ENCODE measurements around the gene SLC22A4. TPM values are rescaled to one million over a fixed set of nuclear protein-coding genes. Genes with fewer than 3 reads are reported as not detected.

Gene SLC22A4
- polyA plus RNA-seq, 1 donor = 9.6 TPM

DNA sequence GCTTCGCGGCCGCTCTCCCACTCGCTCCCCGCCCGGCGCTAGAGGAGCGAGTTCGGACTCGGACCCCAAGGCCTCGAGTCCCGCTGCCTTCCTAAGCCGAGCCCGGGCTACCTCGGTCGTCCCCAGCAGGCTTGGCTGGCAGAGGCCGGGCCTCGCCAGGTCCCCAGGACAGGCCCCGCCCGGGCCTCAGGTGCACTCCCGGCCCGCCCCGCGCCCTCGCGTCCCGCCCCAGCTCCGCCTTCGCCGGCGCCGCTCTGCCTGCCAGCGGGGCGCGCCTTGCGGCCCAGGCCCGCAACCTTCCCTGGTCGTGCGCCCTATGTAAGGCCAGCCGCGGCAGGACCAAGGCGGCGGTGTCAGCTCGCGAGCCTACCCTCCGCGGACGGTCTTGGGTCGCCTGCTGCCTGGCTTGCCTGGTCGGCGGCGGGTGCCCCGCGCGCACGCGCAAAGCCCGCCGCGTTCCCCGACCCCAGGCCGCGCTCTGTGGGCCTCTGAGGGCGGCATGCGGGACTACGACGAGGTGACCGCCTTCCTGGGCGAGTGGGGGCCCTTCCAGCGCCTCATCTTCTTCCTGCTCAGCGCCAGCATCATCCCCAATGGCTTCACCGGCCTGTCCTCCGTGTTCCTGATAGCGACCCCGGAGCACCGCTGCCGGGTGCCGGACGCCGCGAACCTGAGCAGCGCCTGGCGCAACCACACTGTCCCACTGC lies 75.4 kb downstream of the SLC22A4 start, which contains the start of gene SLC22A5:
Gene SLC22A5 (plus strand): TSS at position 237 of the 707 bp plus-strand sequence. CDS start 263 bp downstream, at position 500.
- peak within 1 kb of the TSS; percentile 76 for H3K27ac ChIP-seq (ENCODE audit: low read length)
- H3K27me3 ChIP-seq (ENCODE audit: control insufficient read depth, insufficient read depth, low read length) = no peaks in the 10 kb centered on the region
- H3K9me3 ChIP-seq (ENCODE audit: control insufficient read depth, low read depth, low read length) = peaks cover 4% of the 10 kb centered on the region
- no CpG with 5 or more reads among the region's 83 CpGs for WGBS (ENCODE audit: insufficient coverage, low lambda C conversion rate)
- DNase-seq = peak; percentile 79 to 95
- peak within 1 kb of the TSS; percentile 67 for H3K4me3 ChIP-seq (ENCODE audit: low read length)
- peaks cover 8% of the 10 kb centered on the region for H3K36me3 ChIP-seq (ENCODE audit: control insufficient read depth, insufficient read depth, low read length)
- H3K4me1 ChIP-seq (ENCODE audit: control insufficient read depth, insufficient read depth, low read length) = peaks cover 30% of the 10 kb centered on the region

DNA sequence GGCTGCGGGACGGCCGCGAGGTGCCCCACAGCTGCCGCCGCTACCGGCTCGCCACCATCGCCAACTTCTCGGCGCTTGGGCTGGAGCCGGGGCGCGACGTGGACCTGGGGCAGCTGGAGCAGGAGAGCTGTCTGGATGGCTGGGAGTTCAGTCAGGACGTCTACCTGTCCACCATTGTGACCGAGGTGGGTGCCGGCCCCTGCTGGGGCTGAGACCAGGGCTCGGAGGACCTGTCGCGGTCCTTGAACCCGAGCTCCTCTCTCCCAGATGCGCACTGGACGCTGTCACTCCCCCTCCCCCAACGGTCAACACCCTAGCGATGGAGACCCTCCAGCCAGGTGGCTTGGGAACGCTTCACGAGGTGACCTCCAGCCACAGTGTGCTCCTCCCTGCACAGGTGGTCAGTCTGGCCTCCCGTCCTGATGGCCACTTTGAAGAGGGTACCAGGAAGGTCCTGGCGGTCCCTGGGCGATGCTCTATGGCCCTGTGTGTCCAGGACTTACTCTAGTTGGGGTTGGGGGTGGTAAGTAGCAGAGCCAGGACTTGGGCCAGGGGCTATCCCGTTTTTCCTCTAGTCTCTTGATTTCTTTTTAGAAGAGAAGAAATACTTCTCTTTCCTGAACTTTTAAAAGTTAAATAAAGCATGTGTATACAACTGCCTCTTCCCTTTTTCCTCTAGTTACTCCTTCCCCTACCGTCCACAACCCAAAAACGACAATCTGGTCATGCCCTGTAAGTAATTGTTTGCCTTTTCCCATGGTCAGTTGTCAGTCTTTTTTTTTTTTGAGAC lies 76.2 kb downstream of the SLC22A4 start:
- Histone ChIP-seq H3K4me1 (ENCODE audit: control insufficient read depth, insufficient read depth, low read length) (peaks cover 28% of the 10 kb centered on the region), H3K27ac (ENCODE audit: low read length) (peak overlapping the region; percentile 76), H3K27me3 (ENCODE audit: control insufficient read depth, insufficient read depth, low read length) (no peaks in the 10 kb centered on the region), H3K9me3 (ENCODE audit: control insufficient read depth, low read depth, low read length) (no peaks in the 10 kb centered on the region), H3K4me3 (ENCODE audit: low read length) (peak overlapping the region; percentile 67), H3K36me3 (ENCODE audit: control insufficient read depth, insufficient read depth, low read length) (peaks cover 8% of the 10 kb centered on the region)
- DNase-seq = peak in 1 of 2 donors; percentile 25
- WGBS (ENCODE audit: insufficient coverage, low lambda C conversion rate) = 50% methylated on average over 1 of the region's 34 CpGs

DNA sequence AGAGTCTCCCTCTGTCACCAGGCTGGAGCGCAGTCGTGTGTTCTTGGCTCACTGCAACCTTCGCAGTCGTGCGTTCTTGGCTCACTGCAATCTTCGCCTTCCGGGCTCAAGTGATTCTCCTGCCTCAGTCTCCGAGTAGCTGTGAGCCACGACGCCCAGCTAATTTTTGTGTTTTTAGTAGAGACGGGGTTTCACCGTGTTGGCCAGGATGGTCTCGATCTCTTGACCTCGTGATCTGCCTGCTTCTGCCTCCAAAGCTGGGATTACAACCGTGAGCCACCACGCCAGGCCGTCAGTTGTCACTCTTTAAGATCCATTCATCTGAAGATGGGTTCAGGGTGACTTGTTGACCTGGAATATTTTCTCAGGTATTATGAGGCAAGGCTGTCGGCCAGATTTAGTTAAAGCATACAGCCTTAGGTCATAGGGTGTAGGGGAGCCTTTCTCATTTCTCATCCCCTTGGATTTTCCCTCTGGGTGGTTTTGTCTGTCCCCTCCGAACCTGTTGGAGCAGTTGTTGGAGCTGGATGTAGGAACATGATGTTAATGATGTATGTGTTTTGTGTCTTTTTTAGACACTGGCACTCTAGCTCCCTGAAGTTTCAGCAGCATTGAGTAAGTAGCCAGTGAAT lies 76.9 kb downstream of the SLC22A4 start:
- WGBS (ENCODE audit: insufficient coverage, low lambda C conversion rate) = 100% methylated on average over 1 of the region's 19 CpGs
- H3K27ac ChIP-seq (ENCODE audit: low read length) = peak overlapping the region; percentile 1
- DNase-seq = no peak

DNA sequence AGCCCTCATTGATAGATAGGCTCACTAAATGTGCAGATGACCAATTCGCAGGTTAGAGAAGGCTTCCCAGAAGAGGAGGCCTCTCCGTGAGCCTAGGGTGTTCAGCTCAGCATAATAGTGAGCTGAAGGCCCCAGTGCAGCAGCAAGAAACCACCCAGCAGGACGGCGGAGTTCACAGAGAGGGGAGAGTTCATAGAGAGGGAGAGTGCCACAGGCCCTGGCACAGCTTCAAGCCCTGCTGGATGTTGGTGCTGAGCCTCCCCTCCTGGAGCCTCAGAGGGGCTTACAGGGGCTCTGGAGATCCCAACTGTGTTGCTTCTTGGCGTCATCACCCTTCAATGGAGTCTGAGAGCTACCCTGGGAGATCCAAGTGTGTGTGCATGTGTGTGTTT lies 77.4 kb downstream of the SLC22A4 start:
- no peak for DNase-seq
- Histone ChIP-seq H3K4me1 (ENCODE audit: control insufficient read depth, insufficient read depth, low read length) (peaks cover 21% of the 10 kb centered on the region), H3K27ac (ENCODE audit: low read length) (peak overlapping the region; percentile 11), H3K4me3 (ENCODE audit: low read length) (peak overlapping the region; percentile 67), H3K27me3 (ENCODE audit: control insufficient read depth, insufficient read depth, low read length) (no peaks in the 10 kb centered on the region), H3K36me3 (ENCODE audit: control insufficient read depth, insufficient read depth, low read length) (peaks cover 10% of the 10 kb centered on the region), H3K9me3 (ENCODE audit: control insufficient read depth, low read depth, low read length) (no peaks in the 10 kb centered on the region)
- WGBS (ENCODE audit: insufficient coverage, low lambda C conversion rate) = no CpG with 5 or more reads among the region's 5 CpGs

More for the DNA sequence above, 76.9 kb downstream of the SLC22A4 start:
- no peaks in the 10 kb centered on the region for H3K9me3 ChIP-seq (ENCODE audit: control insufficient read depth, low read depth, low read length)
- H3K4me1 ChIP-seq (ENCODE audit: control insufficient read depth, insufficient read depth, low read length) = peaks cover 21% of the 10 kb centered on the region
- H3K36me3 ChIP-seq (ENCODE audit: control insufficient read depth, insufficient read depth, low read length) = peaks cover 11% of the 10 kb centered on the region
- H3K4me3 ChIP-seq (ENCODE audit: low read length) = peak overlapping the region; percentile 67
- H3K27me3 ChIP-seq (ENCODE audit: control insufficient read depth, insufficient read depth, low read length) = no peaks in the 10 kb centered on the region

DNA sequence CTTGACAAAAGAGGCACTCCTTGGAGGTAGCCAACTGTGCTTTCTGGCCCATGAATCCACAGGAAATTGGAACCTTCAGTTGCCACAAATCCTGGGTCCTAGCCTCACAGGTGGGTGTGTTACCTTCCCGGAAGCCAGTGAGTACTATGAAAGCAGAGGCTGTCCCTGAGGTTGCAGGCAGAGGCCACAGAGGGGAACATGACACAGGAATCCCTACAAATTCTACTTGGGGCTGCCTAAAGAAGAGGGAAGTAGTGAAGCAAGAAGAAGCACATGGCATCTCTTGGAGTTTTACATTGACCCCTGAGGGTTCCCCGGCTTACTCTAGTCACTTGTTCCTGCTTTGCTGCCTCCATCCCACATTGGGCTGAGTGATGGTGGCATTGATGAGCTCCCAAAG lies 77.9 kb downstream of the SLC22A4 start:
- Histone ChIP-seq H3K9me3 (ENCODE audit: control insufficient read depth, low read depth, low read length) (no peaks in the 10 kb centered on the region), H3K4me3 (ENCODE audit: low read length) (no peak overlapping the region), H3K27ac (ENCODE audit: low read length) (peak overlapping the region; percentile 11), H3K36me3 (ENCODE audit: control insufficient read depth, insufficient read depth, low read length) (peaks cover 10% of the 10 kb centered on the region), H3K4me1 (ENCODE audit: control insufficient read depth, insufficient read depth, low read length) (peaks cover 21% of the 10 kb centered on the region), H3K27me3 (ENCODE audit: control insufficient read depth, insufficient read depth, low read length) (no peaks in the 10 kb centered on the region)
- WGBS (ENCODE audit: insufficient coverage, low lambda C conversion rate) = no CpG with 5 or more reads among the region's 2 CpGs
- peak in 1 of 2 donors; percentile 24 for DNase-seq

DNA sequence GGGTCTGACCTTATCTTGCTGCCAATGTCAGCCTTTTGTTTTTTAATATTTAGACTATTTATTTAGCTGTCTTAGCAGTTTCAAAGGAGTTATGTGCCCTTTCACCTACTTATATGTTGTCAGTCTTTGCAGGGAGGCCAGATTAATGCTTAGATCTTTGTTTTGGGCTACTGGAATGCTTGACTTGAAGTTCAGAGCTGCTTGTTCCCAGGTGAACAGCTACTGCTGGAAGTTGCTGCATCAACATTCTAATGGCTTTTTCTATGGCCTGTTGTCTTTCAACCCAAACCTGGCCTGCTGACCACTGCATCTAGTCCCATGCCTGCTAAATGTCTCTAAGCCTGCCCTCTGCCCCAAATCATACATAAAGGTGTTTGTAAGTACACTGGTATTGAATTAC lies 78.3 kb downstream of the SLC22A4 start:
- peaks cover 21% of the 10 kb centered on the region for H3K4me1 ChIP-seq (ENCODE audit: control insufficient read depth, insufficient read depth, low read length)
- DNase-seq = no peak
- H3K9me3 ChIP-seq (ENCODE audit: control insufficient read depth, low read depth, low read length) = no peaks in the 10 kb centered on the region
- H3K36me3 ChIP-seq (ENCODE audit: control insufficient read depth, insufficient read depth, low read length) = peaks cover 10% of the 10 kb centered on the region
- H3K27me3 ChIP-seq (ENCODE audit: control insufficient read depth, insufficient read depth, low read length) = no peaks in the 10 kb centered on the region
- no peak overlapping the region for H3K27ac ChIP-seq (ENCODE audit: low read length)
- no peak overlapping the region for H3K4me3 ChIP-seq (ENCODE audit: low read length)

DNA sequence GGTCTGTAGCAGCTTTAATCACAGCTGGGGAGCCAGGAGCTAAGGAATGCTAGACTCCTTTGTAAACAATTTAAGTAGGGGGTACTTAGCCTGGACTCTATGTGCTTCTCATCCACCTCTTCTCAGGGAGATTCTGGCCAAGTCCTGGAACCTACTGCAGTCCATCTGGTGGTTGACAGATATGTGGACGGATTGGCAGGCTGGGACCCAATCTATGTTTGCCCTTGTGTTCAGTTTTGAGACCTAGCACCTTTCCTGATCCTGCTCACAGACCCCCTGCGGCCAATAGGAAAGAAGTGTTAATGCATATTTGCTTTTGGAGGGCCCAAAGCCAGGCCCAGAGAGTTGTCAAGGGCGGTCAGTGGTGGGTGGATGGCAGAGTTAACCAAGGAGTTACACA lies 81.8 kb downstream of the SLC22A4 start:
- Histone ChIP-seq H3K27me3 (ENCODE audit: control insufficient read depth, insufficient read depth, low read length) (no peaks in the 10 kb centered on the region), H3K4me1 (ENCODE audit: control insufficient read depth, insufficient read depth, low read length) (peaks cover 23% of the 10 kb centered on the region), H3K36me3 (ENCODE audit: control insufficient read depth, insufficient read depth, low read length) (peaks cover 27% of the 10 kb centered on the region), H3K27ac (ENCODE audit: low read length) (no peak overlapping the region), H3K4me3 (ENCODE audit: low read length) (no peak overlapping the region), H3K9me3 (ENCODE audit: control insufficient read depth, low read depth, low read length) (no peaks in the 10 kb centered on the region)
- no peak for DNase-seq
- WGBS (ENCODE audit: insufficient coverage, low lambda C conversion rate) = no CpG with 5 or more reads among the region's 3 CpGs

DNA sequence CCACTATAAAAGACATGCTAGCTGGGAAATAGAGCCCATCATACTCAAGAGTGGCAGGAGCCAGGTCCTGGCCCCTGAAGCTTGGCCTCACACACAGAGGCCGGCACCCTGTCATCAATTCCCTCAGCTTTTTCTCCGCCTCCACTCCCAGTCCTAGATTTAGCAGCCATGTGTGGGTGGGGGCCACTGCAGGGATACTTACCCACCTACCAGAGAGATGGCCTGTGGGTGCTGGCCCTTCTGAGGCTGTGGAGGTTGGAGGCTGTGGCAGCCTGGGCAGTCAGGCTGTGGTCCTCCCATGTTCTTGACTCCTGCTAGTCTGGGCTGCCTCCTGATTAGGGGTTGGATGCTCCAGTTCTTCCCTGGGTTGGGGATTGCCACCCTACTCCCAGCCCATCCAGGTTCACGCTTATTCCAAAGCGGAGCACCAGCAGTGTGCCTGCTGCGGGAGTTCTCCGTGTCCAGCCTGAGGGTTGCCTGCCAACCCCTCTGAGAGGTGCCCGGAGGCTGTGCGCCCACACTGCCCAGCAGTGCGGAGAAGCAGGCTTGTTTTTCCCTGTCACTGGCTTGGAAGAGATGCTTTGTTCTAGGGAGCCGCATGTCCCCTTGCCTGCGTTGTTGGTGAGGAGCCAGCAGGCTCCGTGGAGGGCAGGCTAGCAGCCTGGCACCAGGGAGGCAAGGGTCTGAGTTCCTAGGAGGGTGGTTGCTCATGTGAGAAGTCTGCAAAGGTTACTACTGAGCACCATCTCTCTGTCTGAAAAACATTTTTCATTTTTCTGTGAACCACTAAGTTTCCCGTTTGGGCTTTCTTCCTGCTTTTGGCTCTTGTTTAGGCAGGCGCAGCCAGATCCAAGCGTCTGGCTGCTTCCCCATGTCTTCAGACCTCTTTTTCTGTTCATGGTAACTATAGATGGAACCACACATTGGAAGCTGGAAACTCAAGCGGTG lies 82.8 kb downstream of the SLC22A4 start:
- Histone ChIP-seq H3K4me1 (ENCODE audit: control insufficient read depth, insufficient read depth, low read length) (peaks cover 16% of the 10 kb centered on the region), H3K4me3 (ENCODE audit: low read length) (no peak overlapping the region), H3K27ac (ENCODE audit: low read length) (no peak overlapping the region), H3K9me3 (ENCODE audit: control insufficient read depth, low read depth, low read length) (no peaks in the 10 kb centered on the region), H3K36me3 (ENCODE audit: control insufficient read depth, insufficient read depth, low read length) (peaks cover 32% of the 10 kb centered on the region), H3K27me3 (ENCODE audit: control insufficient read depth, insufficient read depth, low read length) (no peaks in the 10 kb centered on the region)
- no peak for DNase-seq
- 100% methylated on average over 1 of the region's 16 CpGs for WGBS (ENCODE audit: insufficient coverage, low lambda C conversion rate)

DNA sequence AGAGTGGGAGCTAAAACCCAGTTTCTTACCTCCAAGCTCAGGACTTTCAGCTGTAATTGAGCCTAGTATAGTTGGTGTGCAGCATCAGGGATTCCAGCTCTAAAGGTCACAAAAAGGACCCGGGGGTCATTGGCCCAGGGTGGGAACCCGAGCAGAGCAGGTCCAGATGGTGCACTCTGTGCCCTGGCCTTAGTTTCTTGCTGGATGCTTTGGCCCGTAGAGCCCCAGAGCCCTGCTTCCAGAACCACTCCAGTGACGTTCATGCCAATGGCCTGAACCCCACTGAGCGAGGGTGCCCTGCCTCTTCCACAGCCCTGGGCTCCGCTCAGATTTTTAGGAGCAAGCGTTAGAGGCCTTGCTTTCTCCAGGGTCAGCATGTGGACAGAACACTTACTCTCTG lies 83.5 kb downstream of the SLC22A4 start:
- WGBS (ENCODE audit: insufficient coverage, low lambda C conversion rate) = no CpG with 5 or more reads among the region's 7 CpGs
- Histone ChIP-seq H3K4me1 (ENCODE audit: control insufficient read depth, insufficient read depth, low read length) (peaks cover 8% of the 10 kb centered on the region), H3K27me3 (ENCODE audit: control insufficient read depth, insufficient read depth, low read length) (no peaks in the 10 kb centered on the region), H3K9me3 (ENCODE audit: control insufficient read depth, low read depth, low read length) (no peaks in the 10 kb centered on the region), H3K4me3 (ENCODE audit: low read length) (no peak overlapping the region), H3K27ac (ENCODE audit: low read length) (no peak overlapping the region), H3K36me3 (ENCODE audit: control insufficient read depth, insufficient read depth, low read length) (peaks cover 36% of the 10 kb centered on the region)
- DNase-seq = no peak
